CD1c-positive myeloid dendritic cell (primary cell): ENCODE data around the gene MED13L.

ENCODE experiments used
- DNase-seq: peaks from one replicate; pipeline ENCODE4 v3.0.0-alpha.2; 2016; ENCODE audit errors: extremely low spot score

MED13L gene

DNA sequence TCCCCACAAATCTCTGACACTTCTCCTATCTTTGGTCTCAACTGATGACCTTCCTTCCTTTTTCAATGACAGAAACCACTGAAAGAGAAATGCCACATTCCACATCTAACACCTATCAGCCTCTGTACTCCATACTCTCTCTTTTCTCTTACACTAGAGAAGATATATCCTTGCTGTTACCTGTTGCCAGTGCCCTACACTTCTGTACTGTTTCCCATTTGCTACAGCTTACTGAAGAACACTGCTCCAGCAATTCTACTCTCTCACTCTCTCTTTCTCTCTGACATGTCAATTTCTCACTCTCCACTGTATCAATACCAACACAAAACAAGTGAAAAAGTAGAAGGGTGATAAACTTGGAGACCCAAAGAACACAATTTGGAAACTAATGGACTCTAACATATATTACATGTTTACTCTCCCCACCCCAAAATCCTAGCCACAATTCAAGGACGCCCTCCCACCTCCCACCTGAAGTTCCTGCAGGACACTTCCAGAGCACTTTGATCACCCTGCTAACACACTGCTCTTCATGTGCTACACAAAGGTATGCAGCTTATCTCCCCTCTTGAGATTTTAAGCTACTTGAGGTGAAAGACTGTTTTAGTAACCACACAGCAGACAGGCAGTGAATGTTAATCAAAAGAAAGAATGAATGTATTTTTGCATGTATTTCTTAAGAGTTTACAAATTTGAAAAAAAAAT is 95.0 kb downstream of the MED13L start:
- DNase-seq: peak; percentile 32

DNA sequence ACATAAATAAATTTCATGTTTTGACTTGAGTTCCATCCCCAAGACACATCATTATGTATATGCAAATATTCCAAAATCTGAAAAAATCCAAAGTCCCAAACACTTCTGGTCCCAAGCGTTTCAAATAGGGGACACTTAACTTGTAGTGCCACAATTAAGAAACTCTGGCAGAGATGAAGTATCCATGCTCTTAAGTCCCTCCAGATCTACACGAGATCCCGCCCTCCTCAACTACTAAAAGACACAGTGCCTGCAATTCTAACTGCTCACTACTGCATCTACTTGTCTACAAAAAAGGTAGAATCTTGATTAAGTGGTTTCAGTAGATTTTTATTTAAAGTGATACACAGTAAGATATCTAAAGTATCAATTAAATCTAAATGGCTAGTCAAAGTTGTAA is 97.0 kb downstream of the MED13L start:
- no peak for DNase-seq

DNA sequence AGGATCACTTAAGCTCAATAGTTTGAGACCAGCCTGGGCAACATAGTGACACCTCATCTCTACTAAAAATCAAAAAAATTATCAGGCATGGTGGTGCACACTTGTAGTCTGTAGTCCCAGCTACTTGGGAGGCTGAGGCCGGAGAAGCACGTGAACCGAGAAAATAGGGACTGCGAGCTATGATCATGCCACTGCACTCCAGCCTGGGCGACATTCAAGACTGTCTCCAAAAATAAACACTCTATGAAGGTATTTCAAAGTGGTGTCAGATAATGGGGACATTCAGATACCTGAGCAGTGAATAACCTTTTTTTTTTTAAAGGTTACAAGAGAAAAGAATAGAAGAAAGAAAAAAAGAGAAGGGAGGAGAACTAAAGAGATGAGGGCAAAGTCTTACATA is 98.1 kb downstream of the MED13L start:
- no peak for DNase-seq

DNA sequence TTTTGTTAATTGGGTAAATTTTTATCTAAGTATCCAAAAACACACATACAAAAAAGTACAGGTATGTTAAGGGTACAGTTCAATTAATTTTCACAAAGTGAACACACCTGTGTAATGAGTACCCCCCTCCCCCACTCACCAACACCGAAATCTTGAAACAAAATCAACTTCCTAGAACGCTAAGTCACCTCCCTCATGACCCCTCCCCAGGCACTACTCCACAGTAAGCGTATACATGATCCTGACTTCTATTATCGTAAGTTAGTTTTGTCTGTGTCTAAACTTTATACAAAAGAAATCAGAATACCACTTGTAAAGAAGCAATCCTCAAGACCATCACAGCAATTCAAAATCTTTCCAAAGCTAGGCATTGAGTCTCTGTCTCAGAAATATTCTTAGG is 100.5 kb downstream of the MED13L start:
- DNase-seq: no peak

DNA sequence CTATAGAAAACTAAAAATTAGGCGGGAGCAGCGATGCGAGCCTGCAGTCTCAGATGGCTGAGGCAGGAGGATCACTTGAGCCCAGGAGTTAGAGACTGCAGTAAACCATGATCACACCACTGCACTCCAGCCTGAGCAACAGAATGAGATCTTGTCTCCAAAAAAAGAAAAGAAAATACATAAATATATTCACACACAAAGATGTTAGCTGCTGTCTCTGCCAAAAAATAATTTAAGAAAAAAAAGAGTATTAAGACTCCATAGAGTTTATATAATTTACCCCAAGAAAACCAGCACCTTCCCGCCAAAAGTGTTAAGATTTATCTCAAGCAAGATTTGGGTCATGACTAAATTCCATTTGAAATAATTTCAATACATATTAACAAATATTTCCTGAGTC is 102.6 kb downstream of the MED13L start:
- no peak for DNase-seq

DNA sequence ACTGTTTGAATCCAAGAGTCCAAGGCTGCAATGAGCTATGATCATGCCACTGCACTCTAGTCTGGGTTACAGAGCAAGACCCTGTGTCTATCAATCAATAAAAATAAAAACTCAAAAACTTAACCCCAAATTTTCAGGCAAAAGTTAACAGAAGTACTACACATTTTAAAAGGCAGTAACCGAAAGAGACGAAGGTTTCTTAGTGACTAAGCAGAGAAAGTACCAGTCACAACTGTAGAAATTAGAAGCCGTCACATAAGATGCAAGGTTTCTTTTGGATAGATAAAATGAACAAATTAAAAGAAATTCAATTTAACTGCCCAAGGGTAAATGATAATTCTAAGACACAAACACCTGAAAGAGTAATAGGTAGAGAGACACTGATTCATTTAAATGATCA is 103.5 kb downstream of the MED13L start:
- DNase-seq: no peak

DNA sequence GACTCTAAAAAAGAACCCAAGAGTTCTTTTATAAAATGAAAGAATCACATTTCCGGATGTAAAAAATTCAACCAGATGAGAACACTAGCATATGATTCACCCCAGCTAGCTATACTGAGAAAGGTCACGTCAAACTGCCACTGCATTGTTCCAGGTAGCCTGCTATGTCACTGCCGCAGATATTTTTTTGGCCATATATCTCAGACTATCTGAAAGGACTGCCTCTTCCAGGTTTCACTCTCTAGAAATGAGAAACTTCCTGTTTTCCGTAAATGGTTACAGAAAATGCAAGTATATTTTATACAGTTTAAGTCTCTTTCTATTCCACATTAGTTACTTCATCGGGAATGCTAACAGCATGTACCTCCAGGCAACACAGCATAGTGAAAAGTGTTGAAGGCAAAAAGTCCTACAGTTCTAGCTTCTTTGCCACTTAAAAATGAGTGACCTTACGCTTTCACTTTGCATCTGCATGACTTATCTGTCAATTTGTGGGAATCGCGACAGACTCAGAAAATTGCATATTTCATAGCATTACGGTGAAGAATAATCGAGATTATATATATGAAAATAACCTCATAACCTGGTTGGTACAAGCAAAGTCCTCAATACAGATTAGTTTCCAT is 105.2 kb downstream of the MED13L start:
- peak; percentile 63 for DNase-seq

DNA sequence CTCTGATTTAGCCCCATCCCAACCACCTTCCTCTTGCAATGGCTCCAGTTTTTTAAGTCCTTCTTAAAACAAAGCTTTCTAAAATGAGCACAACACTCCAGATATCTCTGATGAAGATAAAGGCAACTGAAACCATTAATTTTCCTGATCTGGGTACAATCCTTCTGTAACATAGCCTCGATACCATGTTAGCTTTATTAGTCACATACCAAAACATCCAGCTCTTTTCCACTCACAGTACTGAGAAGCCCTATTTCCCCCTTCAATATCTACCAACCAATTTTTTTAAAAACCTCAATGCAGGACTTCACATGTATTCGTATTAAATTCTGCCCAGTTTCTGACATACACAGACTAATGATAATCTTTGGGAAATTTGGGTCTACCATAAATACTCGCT is 105.9 kb downstream of the MED13L start:
- no peak for DNase-seq

DNA sequence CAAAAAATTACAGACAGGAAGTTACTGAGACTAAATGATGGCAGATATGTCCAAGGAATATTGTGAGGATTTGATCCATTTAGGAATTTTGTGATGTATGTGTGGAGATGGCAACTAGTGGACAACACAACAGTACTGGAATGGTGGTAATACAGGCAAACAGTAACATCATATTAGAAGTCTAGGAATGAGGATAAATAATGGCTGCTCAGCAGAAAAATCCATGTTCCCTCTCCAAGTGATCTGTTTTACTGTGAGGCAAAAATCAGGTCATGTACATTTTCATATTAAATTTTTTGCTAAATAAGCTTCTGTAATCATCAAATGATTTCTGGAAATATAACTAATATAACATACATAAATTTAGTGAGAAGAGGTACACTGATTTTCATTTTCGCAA is 108.4 kb downstream of the MED13L start:
- no peak for DNase-seq

DNA sequence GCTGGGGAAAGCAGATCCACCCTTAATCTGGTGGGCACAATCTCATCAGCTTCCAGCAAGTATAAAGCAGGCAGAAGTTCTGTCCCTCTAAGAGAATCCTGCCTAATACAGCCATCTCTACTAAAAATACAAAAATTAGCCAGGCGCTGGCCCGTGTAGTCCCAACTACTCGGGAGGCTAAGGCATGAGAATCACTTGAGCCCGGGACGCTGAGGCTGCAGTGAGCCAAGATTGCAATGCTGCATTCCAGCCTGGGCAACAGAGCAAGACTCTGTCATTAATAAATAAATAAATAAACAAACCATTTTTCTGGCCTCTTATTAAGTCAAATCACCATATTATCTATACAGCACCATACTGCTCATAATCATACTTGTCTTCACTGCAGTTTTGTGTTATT is 111.2 kb downstream of the MED13L start:
- no peak for DNase-seq

DNA sequence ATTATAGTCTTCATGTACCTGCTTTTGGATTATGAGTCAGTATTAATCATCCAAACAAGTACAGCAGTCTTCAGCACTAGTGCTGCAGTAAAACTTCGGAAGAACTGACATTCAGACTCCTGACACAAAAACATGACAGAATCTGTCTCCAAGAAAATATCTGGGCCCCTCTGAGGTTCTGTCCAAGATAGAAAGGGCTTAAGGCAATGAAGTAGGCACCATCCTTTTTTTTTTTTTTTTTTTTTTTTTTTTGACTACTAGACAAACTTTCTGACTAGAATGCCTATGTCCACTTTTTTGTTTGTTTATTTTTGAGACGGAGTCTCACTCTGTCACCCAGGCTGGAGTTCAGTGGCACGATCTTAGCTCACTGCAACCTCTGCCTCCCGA is 112.5 kb downstream of the MED13L start:
- no peak for DNase-seq

DNA sequence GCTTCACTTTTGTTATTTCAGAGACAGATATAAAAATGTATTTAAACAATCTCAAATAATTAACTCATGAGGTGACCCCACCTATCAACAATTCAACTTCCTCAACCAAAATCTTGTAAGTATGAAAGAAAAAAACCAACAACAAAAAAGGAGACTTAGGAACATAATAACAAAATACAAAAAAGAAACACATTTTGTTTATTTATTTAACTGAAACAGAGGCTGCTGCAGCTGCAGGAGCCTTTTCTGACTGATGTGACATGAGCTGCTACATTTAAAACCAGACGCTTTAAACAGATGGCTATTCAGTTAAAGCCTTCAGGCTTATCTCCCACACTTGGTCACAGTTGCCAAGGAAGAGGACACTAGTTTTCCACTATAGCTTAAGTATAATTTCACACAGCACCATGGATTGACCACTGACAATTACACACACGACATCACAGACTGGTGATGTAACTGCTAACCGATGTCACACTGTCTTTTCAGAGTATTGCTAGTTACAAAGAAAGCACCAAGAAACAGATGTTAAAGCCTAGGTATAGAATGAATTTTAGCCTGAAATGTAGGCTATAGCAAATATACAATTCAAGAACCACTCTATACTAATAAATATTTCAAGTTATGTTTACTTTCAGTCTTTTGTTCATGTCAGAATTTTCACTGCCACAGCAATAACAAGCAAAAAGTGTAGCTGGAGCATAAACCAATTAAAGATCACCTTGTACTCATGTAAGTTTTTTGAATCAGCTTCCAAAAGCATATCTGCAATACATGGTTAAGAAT is 113.0 kb downstream of the MED13L start:
- DNase-seq: peak; percentile 17

DNA sequence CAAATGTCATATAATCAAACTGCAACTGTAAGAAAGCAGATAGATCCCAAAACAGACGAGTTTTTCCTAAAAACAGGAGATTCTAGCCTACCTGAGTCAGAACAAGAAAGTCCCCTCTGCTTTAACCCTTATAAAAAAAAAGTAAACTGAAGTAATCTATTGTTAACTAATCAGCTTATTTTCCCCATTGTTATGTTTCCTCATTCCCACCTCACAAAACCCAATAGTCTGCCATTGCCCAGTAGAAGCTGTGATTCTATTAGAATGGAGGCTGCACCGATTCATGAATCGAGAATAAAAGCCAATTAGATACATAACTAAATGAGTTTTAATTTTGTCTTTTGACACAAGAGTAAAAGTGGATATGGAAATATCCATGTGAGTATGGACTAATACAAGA is 115.4 kb downstream of the MED13L start:
- no peak for DNase-seq

DNA sequence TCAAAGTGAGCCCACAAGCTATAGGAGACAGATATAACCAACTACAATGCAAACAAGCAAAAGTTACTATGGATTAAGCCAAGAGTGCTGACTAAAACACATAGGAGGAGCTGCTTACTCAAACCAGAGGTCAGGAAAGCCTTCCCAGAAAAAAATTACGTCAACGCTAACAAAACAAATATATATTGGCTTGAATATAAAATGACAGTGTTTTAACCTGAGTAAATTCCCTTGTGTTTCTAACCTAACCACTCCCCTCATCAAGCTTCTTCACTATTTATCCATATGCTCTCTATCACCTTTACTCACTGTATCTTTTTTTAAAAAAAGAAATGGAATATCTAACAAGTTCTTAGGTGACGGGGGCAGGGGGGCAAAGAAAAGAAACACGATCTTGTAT is 115.9 kb downstream of the MED13L start:
- no peak for DNase-seq

DNA sequence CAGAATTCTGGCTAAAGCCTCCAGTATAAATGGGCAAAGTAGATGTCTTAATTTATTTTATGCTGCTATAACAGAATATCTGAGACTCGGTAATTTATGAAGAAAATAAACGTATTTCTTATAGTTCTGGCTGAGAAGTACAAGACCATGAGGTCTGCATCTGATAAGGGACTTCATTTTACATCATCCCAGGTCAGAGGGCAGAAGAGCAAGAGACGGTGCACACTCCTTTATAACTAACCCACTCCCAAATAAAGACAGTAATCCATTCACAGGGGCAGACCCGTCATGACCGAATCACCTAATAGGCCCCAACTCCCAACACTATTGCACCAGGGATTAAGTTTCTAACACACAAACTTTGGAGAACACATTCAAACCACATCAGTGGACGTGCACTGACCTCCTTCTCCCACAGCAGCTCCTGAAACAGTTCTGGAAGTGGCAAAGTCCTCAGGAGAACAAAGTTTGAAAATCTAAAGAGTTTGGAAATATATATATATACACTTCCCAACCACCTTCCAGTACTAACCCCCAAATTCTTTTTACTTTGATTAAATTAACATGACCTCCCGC is 116.5 kb downstream of the MED13L start:
- DNase-seq: no peak

DNA sequence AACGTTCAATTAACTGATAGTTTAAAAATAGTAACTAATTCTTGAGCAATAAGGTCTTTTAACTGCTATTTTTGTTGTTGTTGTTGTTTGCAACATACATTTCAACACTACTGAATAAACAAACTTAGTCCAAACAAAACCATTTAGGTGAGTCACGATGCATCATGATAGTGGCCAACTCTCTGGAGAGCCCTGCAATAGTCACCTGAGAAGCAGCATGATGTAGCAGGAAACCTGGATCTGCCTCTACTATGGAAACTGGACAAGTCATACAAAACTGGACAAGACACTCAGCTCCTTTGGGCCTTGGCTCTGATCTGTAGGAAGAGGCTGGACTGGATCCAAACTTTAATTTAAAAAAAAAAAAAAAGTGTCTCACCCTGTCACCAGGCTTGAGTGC is 117.3 kb downstream of the MED13L start:
- no peak for DNase-seq

DNA sequence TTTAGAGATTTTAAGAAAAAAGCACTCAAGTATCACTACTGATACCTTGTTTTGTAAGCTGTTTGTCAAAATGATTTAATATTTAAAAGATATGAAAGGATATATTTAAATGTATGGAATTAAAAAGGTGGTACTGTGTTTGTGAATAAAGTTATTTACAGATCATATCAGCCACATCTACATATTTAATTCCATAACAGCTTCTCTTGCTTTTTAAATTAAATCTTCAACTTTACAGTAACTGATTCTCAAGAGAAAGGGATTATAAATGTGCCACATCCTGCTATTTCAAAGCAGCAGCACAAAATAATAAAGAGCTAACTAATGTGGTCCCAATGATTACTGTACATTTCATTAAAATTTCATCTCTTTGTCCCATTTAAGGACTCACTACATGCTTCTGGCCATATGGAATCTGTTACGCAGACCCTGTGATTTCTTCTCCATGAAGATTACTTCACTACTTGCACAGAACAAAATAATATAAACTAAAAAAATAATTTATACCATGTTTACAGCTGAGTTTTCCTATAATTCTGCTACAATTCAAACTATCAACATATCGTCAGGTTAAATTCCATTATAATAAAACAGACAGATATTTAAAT is 117.8 kb downstream of the MED13L start:
- DNase-seq: no peak

DNA sequence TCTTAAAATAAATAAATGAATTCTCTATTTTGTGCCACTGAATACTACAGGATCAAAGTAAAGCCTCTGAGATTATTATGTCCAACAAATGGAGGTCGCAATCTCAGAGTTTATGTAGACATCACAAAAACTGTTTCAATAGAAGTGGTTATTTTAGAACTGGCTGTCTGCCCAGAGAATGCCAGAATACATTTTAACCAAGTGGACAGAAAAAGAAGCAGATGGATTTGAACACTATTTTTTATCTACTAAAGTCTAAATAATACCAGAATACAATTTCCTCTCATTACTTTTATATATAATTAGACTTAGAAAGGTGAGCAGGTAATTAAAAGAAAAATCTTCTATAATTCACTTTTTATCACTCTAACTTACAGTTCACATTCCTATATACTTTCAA is 118.3 kb downstream of the MED13L start:
- no peak for DNase-seq

DNA sequence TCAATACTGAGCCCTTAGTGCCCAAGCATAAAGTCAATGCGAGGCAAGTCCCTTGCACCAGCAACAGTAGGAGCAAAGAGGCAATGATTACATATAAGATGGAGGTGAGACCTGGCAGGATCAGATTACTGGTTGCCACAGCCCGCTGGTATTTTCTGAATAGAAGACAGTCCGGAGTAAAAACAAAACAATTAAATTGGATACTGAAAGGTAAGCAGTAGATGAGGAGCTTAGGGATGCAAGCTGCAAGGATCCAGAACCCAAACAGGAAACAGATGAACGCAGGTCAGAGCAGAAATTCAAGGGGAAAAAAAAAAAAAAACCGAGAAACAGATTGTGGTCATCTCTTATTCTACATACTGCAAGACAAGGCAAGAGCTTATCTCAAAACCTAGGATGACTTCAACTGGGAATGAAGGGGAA is 119.6 kb downstream of the MED13L start:
- no peak for DNase-seq

DNA sequence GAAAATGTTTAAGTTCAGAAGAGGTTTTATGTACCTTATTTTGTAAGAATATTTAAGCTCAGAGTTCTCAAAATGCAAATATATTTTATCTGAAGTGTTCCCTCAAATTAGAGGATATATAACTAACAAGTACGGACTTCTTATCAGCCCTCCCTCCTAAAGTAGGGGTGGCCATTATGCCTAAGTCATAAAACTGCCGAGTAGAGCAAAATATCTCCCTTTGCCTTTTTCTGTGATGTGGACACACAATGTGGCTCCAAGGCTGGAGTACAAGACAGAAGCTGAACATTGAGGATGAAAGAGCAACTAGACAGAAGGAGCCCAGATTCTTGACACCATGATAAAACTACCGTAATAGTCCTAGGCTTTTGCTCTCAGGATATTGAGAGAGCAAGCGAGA is 120.9 kb downstream of the MED13L start:
- no peak for DNase-seq

DNA sequence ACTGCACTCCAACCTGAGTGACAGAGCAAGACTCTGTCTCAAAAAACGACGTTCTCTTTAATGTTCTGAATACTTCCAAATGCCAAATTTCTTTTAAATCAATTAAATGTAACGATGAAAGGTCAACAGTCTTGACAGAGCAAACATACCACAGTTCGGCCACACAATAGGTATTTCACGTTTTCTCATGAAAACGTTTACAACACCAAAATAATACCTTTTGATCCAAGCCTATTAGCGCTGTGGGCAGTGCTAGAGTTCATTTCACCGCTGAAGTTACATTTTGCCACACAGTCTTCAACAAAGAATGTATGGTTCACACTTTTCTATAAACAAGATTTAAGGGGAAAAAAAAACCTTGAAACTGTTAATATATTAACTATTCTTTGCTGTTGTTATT is 122.1 kb downstream of the MED13L start:
- no peak for DNase-seq

DNA sequence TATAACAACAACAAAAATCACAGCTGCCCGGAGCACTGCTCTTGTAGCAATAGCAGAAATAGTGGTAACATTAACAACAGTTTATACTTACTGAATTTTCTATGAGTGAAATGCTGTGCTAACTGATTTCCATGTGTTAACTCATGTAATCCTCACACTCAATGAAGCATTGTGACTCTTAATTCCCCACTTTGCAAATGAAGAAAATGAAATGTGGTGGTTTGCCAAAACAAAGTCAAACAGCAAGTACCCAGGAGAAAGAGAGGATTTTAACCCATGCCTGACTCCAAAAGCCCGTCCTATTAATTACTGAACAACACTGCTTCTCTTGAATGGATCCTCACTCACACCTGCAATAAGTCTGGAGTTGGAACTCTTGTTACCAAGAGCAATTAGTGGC is 123.5 kb downstream of the MED13L start:
- DNase-seq: no peak
